ENCODE measurements around the gene OR13C9. TPM values are rescaled to one million over a fixed set of nuclear protein-coding genes. Genes with fewer than 3 reads are reported as not detected.
A peak's percentile ranks its signal among the peaks of the same experiment; 100 is the strongest.
"Not testable (repeated sequence)": the region's sequence is repeated elsewhere in the genome, so short reads cannot be mapped to it uniquely, and the experiment has no call there.

Gene OR13C9
- total RNA-seq, 1 donor: not detected

DNA sequence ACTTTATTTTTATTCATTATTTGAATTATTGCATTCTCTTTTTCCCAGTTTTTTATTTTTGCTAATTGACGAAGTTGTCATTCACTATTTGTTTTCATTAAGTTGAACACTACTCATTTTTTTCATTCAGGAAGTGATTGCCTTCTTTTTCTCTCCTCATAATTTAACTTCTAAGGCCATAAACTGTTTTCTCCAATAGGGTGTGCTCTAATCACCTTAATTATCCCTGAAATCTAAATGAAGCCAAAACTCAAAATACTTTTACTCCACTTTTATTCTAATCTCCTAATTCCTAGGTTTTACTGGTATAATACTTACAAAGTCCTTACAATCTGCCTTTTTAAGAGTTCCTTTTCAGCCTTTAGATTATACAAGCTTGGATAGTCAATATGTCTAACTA lies 9.7 kb downstream of the OR13C9 start:
- DNase-seq (ENCODE audit: low read depth): no peak
- no peak overlapping the region for H3K4me3 ChIP-seq (ENCODE audit: low read depth, low read length)
- TF ChIP-seq, protein P1, sequence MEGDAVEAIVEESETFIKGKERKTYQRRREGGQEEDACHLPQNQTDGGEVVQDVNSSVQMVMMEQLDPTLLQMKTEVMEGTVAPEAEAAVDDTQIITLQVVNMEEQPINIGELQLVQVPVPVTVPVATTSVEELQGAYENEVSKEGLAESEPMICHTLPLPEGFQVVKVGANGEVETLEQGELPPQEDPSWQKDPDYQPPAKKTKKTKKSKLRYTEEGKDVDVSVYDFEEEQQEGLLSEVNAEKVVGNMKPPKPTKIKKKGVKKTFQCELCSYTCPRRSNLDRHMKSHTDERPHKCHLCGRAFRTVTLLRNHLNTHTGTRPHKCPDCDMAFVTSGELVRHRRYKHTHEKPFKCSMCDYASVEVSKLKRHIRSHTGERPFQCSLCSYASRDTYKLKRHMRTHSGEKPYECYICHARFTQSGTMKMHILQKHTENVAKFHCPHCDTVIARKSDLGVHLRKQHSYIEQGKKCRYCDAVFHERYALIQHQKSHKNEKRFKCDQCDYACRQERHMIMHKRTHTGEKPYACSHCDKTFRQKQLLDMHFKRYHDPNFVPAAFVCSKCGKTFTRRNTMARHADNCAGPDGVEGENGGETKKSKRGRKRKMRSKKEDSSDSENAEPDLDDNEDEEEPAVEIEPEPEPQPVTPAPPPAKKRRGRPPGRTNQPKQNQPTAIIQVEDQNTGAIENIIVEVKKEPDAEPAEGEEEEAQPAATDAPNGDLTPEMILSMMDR (IDR thresholded peaks at IDR 0.05; ENCODE audit: insufficient read depth, low read length): no peak

DNA sequence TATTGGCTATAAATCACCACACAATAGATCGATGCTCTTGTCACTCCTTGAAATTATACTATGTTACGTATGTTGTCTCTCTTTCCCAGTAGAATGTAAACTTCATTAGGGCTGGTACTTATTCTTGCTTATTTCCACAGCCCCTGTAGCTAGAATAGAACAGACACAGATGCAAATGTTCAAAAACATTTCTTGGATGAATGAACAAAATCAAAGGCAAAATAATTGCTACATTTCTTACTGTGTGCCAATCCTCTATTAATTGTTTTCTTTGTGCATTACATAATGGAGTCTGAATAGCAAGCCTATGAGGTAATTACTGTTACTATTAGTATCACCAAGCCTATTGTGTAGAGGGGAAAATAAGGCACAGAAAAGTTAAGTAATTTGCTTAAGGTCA lies 11.9 kb downstream of the OR13C9 start:
- no peak for DNase-seq (ENCODE audit: low read depth)
- TF ChIP-seq, protein P1 (IDR thresholded peaks at IDR 0.05; ENCODE audit: insufficient read depth, low read length): no peak
- H3K4me3 ChIP-seq (ENCODE audit: low read depth, low read length): no peak overlapping the region

DNA sequence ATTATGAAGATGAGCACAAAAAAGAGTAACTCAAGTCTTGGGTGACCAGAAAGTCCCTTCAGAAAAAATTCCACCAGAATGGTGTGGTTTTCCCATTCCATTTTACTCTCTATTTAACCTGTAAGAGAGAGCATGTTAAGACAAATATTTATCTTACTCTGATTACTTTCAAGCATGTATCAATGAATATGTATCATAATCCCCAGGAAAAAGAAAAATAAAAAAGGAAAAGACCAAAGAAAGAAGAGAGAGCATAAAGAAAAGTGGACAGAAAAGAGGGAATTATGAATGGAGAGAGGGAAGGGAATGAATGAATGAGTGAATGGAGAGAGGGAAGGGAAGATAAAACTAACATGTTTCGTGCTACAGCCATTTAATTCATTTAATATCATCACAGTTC lies 12.5 kb downstream of the OR13C9 start, which contains the start of gene OR13C2:
Gene OR13C2, minus strand, starts transcription at position 101 of the 400 bp plus-strand sequence. Its CDS starts 0 bp downstream, at position 101.
- not testable (repeated sequence) for H3K4me3 ChIP-seq (ENCODE audit: low read depth, low read length); DNase-seq (ENCODE audit: low read depth)

DNA sequence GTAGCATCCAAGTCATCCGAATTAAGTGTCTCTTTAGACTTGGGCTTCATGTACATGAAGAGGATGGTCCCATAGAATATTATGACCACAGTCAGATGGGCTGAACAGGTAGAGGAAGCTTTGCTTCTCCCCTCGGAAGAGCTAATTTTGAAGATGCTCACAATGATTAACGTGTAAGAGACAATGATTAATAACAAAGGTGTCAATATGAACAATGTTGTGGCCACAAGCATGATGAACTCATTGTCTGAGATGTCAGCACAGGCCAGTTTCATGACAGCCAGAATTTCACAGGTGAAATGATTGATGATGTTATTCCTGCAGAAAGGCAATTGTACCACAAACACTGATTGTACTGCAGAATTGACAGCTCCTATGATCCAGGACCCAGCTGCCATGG lies 13.2 kb downstream of the OR13C9 start:
- DNase-seq (ENCODE audit: low read depth): no peak
- TF ChIP-seq, protein P1 (IDR thresholded peaks at IDR 0.05; ENCODE audit: insufficient read depth, low read length): no peak

DNA sequence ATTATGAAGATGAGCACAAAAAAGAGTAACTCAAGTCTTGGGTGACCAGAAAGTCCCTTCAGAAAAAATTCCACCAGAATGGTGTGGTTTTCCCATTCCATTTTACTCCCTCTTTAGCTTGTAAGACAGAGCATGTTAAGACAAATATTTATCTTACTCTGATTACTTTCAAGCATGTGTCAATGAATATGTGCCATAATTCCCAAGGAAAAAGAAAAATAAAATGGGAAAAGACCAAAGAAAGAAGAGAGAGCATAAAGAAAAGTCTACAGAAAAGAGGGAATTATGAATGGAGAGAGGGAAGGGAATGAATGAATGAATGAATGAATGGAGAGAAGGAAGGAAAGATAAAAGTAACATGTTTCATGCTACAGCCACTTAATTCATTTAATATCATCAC lies 18.7 kb downstream of the OR13C9 start, which contains the start of gene OR13C5:
Gene OR13C5, minus strand, starts transcription at position 101 of the 400 bp plus-strand sequence. Its CDS starts 0 bp downstream, at position 101.
- not testable (repeated sequence) for H3K4me3 ChIP-seq (ENCODE audit: low read depth, low read length); DNase-seq (ENCODE audit: low read depth)

More for the DNA sequence above, 13.2 kb downstream of the OR13C9 start:
- H3K4me3 ChIP-seq (ENCODE audit: low read depth, low read length): no peak overlapping the region

DNA sequence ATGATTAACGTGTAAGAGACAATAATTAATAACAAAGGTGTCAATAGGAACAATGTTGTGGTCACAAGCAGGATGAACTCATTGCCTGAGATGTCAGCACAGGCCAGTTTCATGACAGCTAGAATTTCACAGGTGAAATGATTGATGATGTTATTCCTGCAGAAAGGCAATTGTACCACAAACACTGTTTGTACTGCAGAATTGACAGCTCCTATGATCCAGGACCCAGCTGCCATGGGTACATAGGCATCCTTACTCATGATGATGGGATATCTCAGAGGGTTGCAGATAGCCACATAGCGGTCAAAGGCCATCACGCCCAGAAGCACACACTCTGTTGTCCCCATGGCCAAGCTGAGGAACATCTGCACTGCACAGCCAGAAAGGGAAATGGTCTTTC lies 19.3 kb downstream of the OR13C9 start:
- DNase-seq (ENCODE audit: low read depth); H3K4me3 ChIP-seq (ENCODE audit: low read depth, low read length): not testable (repeated sequence)

DNA sequence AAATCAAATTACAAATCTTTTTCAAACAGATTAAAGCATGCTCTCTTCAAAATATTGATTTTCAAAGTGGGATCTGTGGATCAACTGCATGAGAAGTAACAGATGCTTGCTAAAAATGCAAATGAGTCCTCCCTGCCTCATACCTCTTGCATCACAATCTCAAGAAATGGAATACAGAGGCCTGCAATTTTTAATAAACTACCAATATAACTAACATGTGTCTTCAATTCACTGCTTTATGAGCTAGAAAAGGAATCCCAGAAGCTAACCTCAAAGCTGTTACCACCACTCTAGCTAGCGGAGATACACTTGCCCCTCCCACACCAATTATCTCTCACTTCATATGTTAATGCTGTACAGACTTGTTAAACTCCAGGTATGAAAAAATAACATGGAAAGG lies 28.4 kb downstream of the OR13C9 start:
- TF ChIP-seq, protein P1 (IDR thresholded peaks at IDR 0.05; ENCODE audit: insufficient read depth, low read length): no peak
- no peak overlapping the region for H3K4me3 ChIP-seq (ENCODE audit: low read depth, low read length)
- no peak for DNase-seq (ENCODE audit: low read depth)

DNA sequence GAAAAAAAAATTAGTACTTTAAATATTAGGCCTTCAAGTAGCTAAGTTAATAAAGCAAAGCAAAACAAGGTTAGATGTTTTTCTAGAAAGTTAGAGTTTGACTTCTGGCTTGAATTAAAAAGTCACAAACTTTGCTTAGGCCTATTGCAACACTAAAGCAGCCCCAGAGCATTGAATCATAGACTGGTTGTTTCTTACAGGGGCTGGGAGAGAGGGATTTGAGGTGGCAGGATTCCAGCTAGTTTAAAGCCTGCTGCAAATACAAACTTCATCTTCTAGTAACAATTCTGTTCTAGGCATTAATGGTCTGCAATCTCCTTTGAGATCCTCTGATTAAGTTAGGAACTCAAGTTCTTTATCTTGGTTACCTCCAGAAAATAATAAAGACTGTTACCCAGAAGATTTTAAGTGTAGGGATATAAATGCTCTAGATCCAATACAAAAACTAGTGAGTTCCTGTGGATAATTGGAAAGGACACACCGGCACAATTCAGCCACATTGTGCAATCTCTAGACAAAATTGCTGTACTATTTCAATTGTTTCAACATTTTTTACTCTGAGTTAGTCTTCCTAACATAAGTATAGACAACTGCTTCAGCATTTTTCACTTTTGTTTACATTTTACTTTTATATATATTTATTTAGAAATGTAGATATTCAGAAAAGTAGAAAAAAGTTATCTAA lies 31.4 kb downstream of the OR13C9 start:
- peak; percentile 63 for DNase-seq (ENCODE audit: low read depth)
- TF ChIP-seq, protein P1 (IDR thresholded peaks at IDR 0.05; ENCODE audit: insufficient read depth, low read length): no peak

More for the DNA sequence above, 31.4 kb downstream of the OR13C9 start:
- H3K4me3 ChIP-seq (ENCODE audit: low read depth, low read length): no peak overlapping the region

All from fibroblast of the aortic adventitia (primary cell).